ENCODE measurements around the gene MKX.

MKX gene

DNA sequence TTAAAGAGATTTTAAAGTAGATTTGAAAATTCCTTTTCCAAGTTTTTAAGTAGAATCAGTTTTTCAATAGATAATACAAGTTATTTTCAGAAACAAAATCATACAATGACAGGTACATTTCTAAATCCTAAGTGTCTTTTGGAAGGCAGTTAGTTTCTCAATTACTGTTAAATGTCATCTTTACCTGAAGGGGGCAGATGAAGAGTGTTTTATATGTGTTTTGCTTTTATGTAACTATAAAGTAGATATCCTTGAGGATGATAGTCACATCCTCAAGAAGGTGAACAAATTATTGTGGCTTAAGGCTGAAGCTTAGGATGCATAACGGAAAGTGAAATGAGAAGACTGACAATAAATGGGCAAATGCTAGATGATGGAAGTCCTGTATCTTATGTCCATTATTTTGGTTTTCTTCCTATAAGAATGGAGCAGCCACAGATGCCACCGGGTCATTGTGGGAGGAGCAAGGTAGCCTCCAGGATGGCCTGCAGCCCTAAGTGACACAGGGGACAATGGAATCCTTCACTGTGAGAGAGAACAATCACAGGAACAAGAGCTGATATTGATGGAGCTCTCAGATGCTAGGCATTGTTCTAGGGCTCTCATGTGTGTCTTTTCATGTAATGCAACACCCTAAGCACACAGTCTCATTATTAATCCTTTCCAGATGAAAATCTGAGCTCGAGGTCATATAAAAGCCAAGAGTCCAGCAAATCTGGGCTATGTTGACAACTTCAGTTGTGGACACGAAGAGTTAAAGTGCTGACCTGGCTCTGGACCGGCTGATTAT lies 14.1 kb upstream of the MKX start:
- Histone ChIP-seq H3K79me2 (ENCODE audit: control insufficient read depth, insufficient read depth, low read length, unreplicated experiment) (no peaks in the 10 kb centered on the region), H3K4me3 (ENCODE audit: low read depth, low read length) (no peak overlapping the region), H2AFZ (ENCODE audit: low read length, unreplicated experiment) (no peak overlapping the region), H3K27ac (ENCODE audit: low read depth, low read length) (no peak overlapping the region), H3K4me1 (ENCODE audit: control insufficient read depth, insufficient read depth, low read length, unreplicated experiment) (no peaks in the 10 kb centered on the region), H3K27me3 (ENCODE audit: insufficient read depth, low read length) (peaks cover 29% of the 10 kb centered on the region), H3K36me3 (ENCODE audit: insufficient read depth, low read length) (no peaks in the 10 kb centered on the region)

GRCh38 chr10:27752673-27753237 lies 7.1 kb upstream of the MKX start:
- H3K79me2 ChIP-seq (ENCODE audit: control insufficient read depth, insufficient read depth, low read length, unreplicated experiment), result no peaks in the 10 kb centered on the region
- no peak overlapping the region for H2AFZ ChIP-seq (ENCODE audit: low read length, unreplicated experiment)
- no peak overlapping the region for H3K27ac ChIP-seq (ENCODE audit: low read depth, low read length)
- peaks cover 75% of the 10 kb centered on the region for H3K27me3 ChIP-seq (ENCODE audit: insufficient read depth, low read length)
- no peak overlapping the region for H3K4me3 ChIP-seq (ENCODE audit: low read depth, low read length)
- no peaks in the 10 kb centered on the region for H3K36me3 ChIP-seq (ENCODE audit: insufficient read depth, low read length)
- H3K4me1 ChIP-seq (ENCODE audit: control insufficient read depth, insufficient read depth, low read length, unreplicated experiment), result no peaks in the 10 kb centered on the region

- H3K4me1 ChIP-seq (ENCODE audit: control insufficient read depth, insufficient read depth, low read length, unreplicated experiment), result peaks cover 9% of the 10 kb centered on the region
- H3K36me3 ChIP-seq (ENCODE audit: insufficient read depth, low read length), result no peaks in the 10 kb centered on the region
- no peaks in the 10 kb centered on the region for H3K79me2 ChIP-seq (ENCODE audit: control insufficient read depth, insufficient read depth, low read length, unreplicated experiment)
- H3K27ac ChIP-seq (ENCODE audit: low read depth, low read length), result no peak overlapping the region
- H3K27me3 ChIP-seq (ENCODE audit: insufficient read depth, low read length), result peaks cover 92% of the 10 kb centered on the region
- H3K4me3 ChIP-seq (ENCODE audit: low read depth, low read length), result no peak overlapping the region
- no peak overlapping the region for H2AFZ ChIP-seq (ENCODE audit: low read length, unreplicated experiment)
Measured at GRCh38 chr10:27748601-27749000, 3.0 kb upstream of the MKX start.

DNA sequence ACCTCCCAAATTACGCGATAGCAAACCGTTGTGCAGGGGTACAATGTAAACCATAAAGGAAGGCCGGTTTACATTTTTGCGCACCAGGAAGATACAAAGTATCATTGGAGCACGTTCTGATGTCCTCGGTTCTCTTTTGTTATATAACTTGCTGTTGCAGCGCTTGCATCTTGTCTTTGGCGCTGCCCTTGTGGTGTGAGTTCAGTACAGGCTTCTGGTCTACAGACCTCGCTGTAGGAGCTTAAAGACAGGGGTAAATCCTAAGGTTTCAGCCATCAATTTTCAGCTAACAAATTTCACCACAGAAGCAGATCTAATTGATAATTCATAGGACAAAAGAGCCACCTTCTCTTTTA lies 1.5 kb upstream of the MKX start:
- H2AFZ ChIP-seq (ENCODE audit: low read length, unreplicated experiment), result no peak overlapping the region
- no peak overlapping the region for H3K4me3 ChIP-seq (ENCODE audit: low read depth, low read length)
- peaks cover 9% of the 10 kb centered on the region for H3K4me1 ChIP-seq (ENCODE audit: control insufficient read depth, insufficient read depth, low read length, unreplicated experiment)
- H3K36me3 ChIP-seq (ENCODE audit: insufficient read depth, low read length), result no peaks in the 10 kb centered on the region
- H3K27me3 ChIP-seq (ENCODE audit: insufficient read depth, low read length), result peaks cover 97% of the 10 kb centered on the region
- no peak overlapping the region for H3K27ac ChIP-seq (ENCODE audit: low read depth, low read length)
- no peaks in the 10 kb centered on the region for H3K79me2 ChIP-seq (ENCODE audit: control insufficient read depth, insufficient read depth, low read length, unreplicated experiment)

DNA sequence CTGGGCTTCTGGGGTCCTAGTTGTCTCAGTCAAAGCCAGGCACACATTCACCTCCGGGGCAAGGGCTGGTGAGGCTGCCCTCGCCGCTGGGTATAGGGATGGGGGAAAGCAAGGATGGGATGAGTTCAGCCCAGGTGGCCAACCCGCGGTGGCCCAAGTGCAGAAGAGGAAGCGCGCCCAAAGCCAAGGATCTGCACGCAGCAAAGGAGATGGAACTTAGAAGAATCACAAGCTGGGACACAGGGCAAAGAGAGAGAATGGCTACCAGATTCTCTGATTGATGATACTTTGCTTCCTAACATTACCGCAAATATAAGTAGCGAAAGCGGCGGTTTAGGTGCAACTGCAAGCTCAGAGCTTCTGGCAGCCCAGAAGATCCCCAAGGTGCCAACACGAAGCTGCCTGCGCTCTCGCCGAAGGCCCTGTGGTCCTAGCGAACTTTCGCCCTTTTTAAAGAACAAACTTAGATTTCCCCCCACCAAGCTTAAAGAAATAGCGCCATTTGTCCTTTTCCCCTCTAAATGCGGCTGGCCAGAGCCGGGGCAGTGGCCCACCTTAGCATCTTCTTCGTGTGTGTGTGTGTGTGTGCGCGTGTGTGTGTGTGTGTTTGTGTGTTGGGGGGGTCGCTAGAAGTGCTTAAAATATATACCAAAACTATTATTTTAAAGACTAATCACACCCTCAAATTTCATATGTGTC lies 927 bp upstream of the MKX start:
- peaks cover 9% of the 10 kb centered on the region for H3K4me1 ChIP-seq (ENCODE audit: control insufficient read depth, insufficient read depth, low read length, unreplicated experiment)
- H3K4me3 ChIP-seq (ENCODE audit: low read depth, low read length), result peak overlapping the region; percentile 68
- no peak overlapping the region for H2AFZ ChIP-seq (ENCODE audit: low read length, unreplicated experiment)
- H3K27ac ChIP-seq (ENCODE audit: low read depth, low read length), result no peak overlapping the region
- no peaks in the 10 kb centered on the region for H3K79me2 ChIP-seq (ENCODE audit: control insufficient read depth, insufficient read depth, low read length, unreplicated experiment)
- peaks cover 92% of the 10 kb centered on the region for H3K27me3 ChIP-seq (ENCODE audit: insufficient read depth, low read length)
- no peaks in the 10 kb centered on the region for H3K36me3 ChIP-seq (ENCODE audit: insufficient read depth, low read length)

GRCh38 chr10:27744802-27745731 lies 552 bp downstream of the MKX start:
- peaks cover 82% of the 10 kb centered on the region for H3K27me3 ChIP-seq (ENCODE audit: insufficient read depth, low read length)
- H3K27ac ChIP-seq (ENCODE audit: low read depth, low read length), result no peak overlapping the region
- H3K4me3 ChIP-seq (ENCODE audit: low read depth, low read length), result peak overlapping the region; percentile 68
- no peaks in the 10 kb centered on the region for H3K79me2 ChIP-seq (ENCODE audit: control insufficient read depth, insufficient read depth, low read length, unreplicated experiment)
- H2AFZ ChIP-seq (ENCODE audit: low read length, unreplicated experiment), result no peak overlapping the region
- no peaks in the 10 kb centered on the region for H3K36me3 ChIP-seq (ENCODE audit: insufficient read depth, low read length)
- peaks cover 9% of the 10 kb centered on the region for H3K4me1 ChIP-seq (ENCODE audit: control insufficient read depth, insufficient read depth, low read length, unreplicated experiment)

- H2AFZ ChIP-seq (ENCODE audit: low read length, unreplicated experiment), result no peak overlapping the region
- peaks cover 9% of the 10 kb centered on the region for H3K4me1 ChIP-seq (ENCODE audit: control insufficient read depth, insufficient read depth, low read length, unreplicated experiment)
- H3K79me2 ChIP-seq (ENCODE audit: control insufficient read depth, insufficient read depth, low read length, unreplicated experiment), result no peaks in the 10 kb centered on the region
- H3K36me3 ChIP-seq (ENCODE audit: insufficient read depth, low read length), result no peaks in the 10 kb centered on the region
- H3K27me3 ChIP-seq (ENCODE audit: insufficient read depth, low read length), result peaks cover 73% of the 10 kb centered on the region
- H3K27ac ChIP-seq (ENCODE audit: low read depth, low read length), result no peak overlapping the region
- H3K4me3 ChIP-seq (ENCODE audit: low read depth, low read length), result peak overlapping the region; percentile 76
Measured at GRCh38 chr10:27743877-27744801, 1.5 kb downstream of the MKX start.

GRCh38 chr10:27743012-27743876 lies 2.4 kb downstream of the MKX start:
- Histone ChIP-seq H3K79me2 (ENCODE audit: control insufficient read depth, insufficient read depth, low read length, unreplicated experiment) (no peaks in the 10 kb centered on the region), H3K4me3 (ENCODE audit: low read depth, low read length) (peak overlapping the region; percentile 76), H3K36me3 (ENCODE audit: insufficient read depth, low read length) (no peaks in the 10 kb centered on the region), H3K4me1 (ENCODE audit: control insufficient read depth, insufficient read depth, low read length, unreplicated experiment) (peaks cover 9% of the 10 kb centered on the region), H3K27me3 (ENCODE audit: insufficient read depth, low read length) (peaks cover 65% of the 10 kb centered on the region), H2AFZ (ENCODE audit: low read length, unreplicated experiment) (peak overlapping the region; percentile 90), H3K27ac (ENCODE audit: low read depth, low read length) (no peak overlapping the region)
